Urothelium cell line (cell line): ENCODE results near the gene SYNPR.
A peak's percentile ranks its signal among the peaks of the same experiment; 100 is the strongest.
"Not testable (repeated sequence)": the region's sequence is repeated elsewhere in the genome, so short reads cannot be mapped to it uniquely, and the experiment has no call there.

Experiments used
- DNase-seq: peaks from one replicate; pipeline ENCODE4 v3.0.0; 2011; ENCODE audit warnings: low spot score, mixed read lengths
- FAIRE-seq: peaks from 2 replicates; lab custom pipeline; 2011; peaks lifted over from hg19 to GRCh38; lab: Jason Lieb, UNC

SYNPR gene

GRCh38 chr3:63278171-63279004 is at the start of gene SYNPR:
SYNPR (plus strand) TSS chr3:63278308.
- FAIRE-seq (no peak), DNase-seq (peak; percentile 7)

- FAIRE-seq (no peak), DNase-seq (peak; percentile 60)
Observed at GRCh38 chr3:63228677-63229076, 49.4 kb upstream of the SYNPR start.

GRCh38 chr3:63230146-63230545 is 48.0 kb upstream of the SYNPR start:
- no peak for FAIRE-seq
- no peak for DNase-seq

- DNase-seq (no peak), FAIRE-seq (no peak)
Observed at GRCh38 chr3:63231643-63232042, 46.5 kb upstream of the SYNPR start.

- FAIRE-seq, result no peak
Observed at GRCh38 chr3:63232764-63233396, 45.2 kb upstream of the SYNPR start.

GRCh38 chr3:63240381-63240902 is 37.7 kb upstream of the SYNPR start:
- DNase-seq (no peak), FAIRE-seq (no peak)

More at GRCh38 chr3:63232764-63233396, 45.2 kb upstream of the SYNPR start:
- DNase-seq, result peak; percentile 11

GRCh38 chr3:63242124-63242523 is 36.0 kb upstream of the SYNPR start:
- FAIRE-seq (no peak), DNase-seq (no peak)

- FAIRE-seq (no peak), DNase-seq (no peak)
Observed at GRCh38 chr3:63244486-63244885, 33.6 kb upstream of the SYNPR start.

- DNase-seq, result no peak
- FAIRE-seq, result no peak
Observed at GRCh38 chr3:63245726-63246241, 32.3 kb upstream of the SYNPR start.

GRCh38 chr3:63248015-63248414 is 30.1 kb upstream of the SYNPR start:
- FAIRE-seq (no peak), DNase-seq (no peak)

GRCh38 chr3:63251499-63251898 is 26.6 kb upstream of the SYNPR start:
- FAIRE-seq (no peak), DNase-seq (no peak)

- not testable (repeated sequence) for DNase-seq, FAIRE-seq
Observed at GRCh38 chr3:63255819-63256218, 22.3 kb upstream of the SYNPR start.

GRCh38 chr3:63264716-63265115 is 13.4 kb upstream of the SYNPR start:
- no peak for DNase-seq
- no peak for FAIRE-seq

GRCh38 chr3:63274359-63274758 is 3.7 kb upstream of the SYNPR start:
- DNase-seq, result no peak
- no peak for FAIRE-seq

- no peak for FAIRE-seq
- DNase-seq, result peak; percentile 33
Observed at GRCh38 chr3:63279005-63279841, 1.1 kb downstream of the SYNPR start.

GRCh38 chr3:63287610-63288009 is 9.5 kb downstream of the SYNPR start:
- FAIRE-seq (no peak), DNase-seq (no peak)

GRCh38 chr3:63290686-63291085 is 12.6 kb downstream of the SYNPR start:
- FAIRE-seq (no peak), DNase-seq (no peak)

- FAIRE-seq, result no peak
- DNase-seq, result no peak
Observed at GRCh38 chr3:63294332-63294731, 16.2 kb downstream of the SYNPR start.

- FAIRE-seq (no peak), DNase-seq (no peak)
Observed at GRCh38 chr3:63295356-63295755, 17.2 kb downstream of the SYNPR start.

- no peak for DNase-seq
- no peak for FAIRE-seq
Observed at GRCh38 chr3:63295806-63296205, 17.7 kb downstream of the SYNPR start.

- FAIRE-seq, result no peak
- DNase-seq, result no peak
Observed at GRCh38 chr3:63296249-63296648, 18.1 kb downstream of the SYNPR start.
